ENCODE results near the gene SSH2. TPM values are rescaled to one million over a fixed set of nuclear protein-coding genes. Genes with fewer than 3 reads are reported as not detected.

The SSH2 gene
- polyA plus RNA-seq, 1 donor from 2014 or later, result 16.6 TPM

- H4K20me1 ChIP-seq (ENCODE audit: insufficient read depth), result peaks cover 13% of the 10 kb centered on the region
- H3K9me2 ChIP-seq (ENCODE audit: insufficient read depth, low read length), result no peaks in the 10 kb centered on the region
- no peak overlapping the region for H3K9ac ChIP-seq (ENCODE audit: low read length)
- no peaks in the 10 kb centered on the region for H3F3A ChIP-seq (ENCODE audit: insufficient read depth, low read length, poor library complexity, severe bottlenecking)
- H3K36me3 ChIP-seq (ENCODE audit: insufficient read depth, low read length), result no peaks in the 10 kb centered on the region
- TF ChIP-seq REST (IDR thresholded peaks at IDR 0.05; ENCODE audit: borderline replicate concordance) (no peak), EZH2 (IDR thresholded peaks at IDR 0.05; ENCODE audit: borderline replicate concordance, insufficient read depth, low read length, poor library complexity, severe bottlenecking) (no peak), POLR2AphosphoS5 (IDR thresholded peaks at IDR 0.05) (no peak), EP300 (conservative IDR thresholded peaks at IDR 0.05; ENCODE audit: poor library complexity, severe bottlenecking) (no peak), TAF1 (IDR thresholded peaks at IDR 0.05; ENCODE audit: low read depth) (no peak), SMC3 (conservative IDR thresholded peaks at IDR 0.05; ENCODE audit: poor library complexity) (no peak), CTCF (IDR thresholded peaks at IDR 0.05; ENCODE audit: poor library complexity, severe bottlenecking) (no peak), MXI1 (conservative IDR thresholded peaks at IDR 0.05; ENCODE audit: poor library complexity, severe bottlenecking) (no peak), RAD21 (conservative IDR thresholded peaks at IDR 0.05) (no peak)
- H2AFZ ChIP-seq (ENCODE audit: low read depth, low read length), result no peak overlapping the region
- no peaks in the 10 kb centered on the region for H3K27me3 ChIP-seq (ENCODE audit: insufficient read depth, low read depth, low read length)
- H3K27ac ChIP-seq (ENCODE audit: low read length), result no peak overlapping the region
- H3K79me2 ChIP-seq (replicated peaks; ENCODE audit: insufficient read depth, low read length), result peaks cover 30% of the 10 kb centered on the region
- H3K4me2 ChIP-seq (ENCODE audit: low read length), result no peak overlapping the region
- H3K4me3 ChIP-seq (ENCODE audit: low read length), result no peak overlapping the region
- H3K9me3 ChIP-seq (ENCODE audit: low read length), result no peaks in the 10 kb centered on the region
Measured at GRCh38 chr17:29583324-29584248, 346.4 kb downstream of the SSH2 start.

- H3K4me3 ChIP-seq (ENCODE audit: low read length), result no peak overlapping the region
- H3K9ac ChIP-seq (ENCODE audit: low read length), result no peak overlapping the region
- H3K9me3 ChIP-seq (ENCODE audit: low read length), result no peaks in the 10 kb centered on the region
- no peak overlapping the region for H2AFZ ChIP-seq (ENCODE audit: low read depth, low read length)
- no peaks in the 10 kb centered on the region for H3K27me3 ChIP-seq (ENCODE audit: insufficient read depth, low read depth, low read length)
- H3K79me2 ChIP-seq (replicated peaks; ENCODE audit: insufficient read depth, low read length), result peaks cover 22% of the 10 kb centered on the region
- no peak for TF ChIP-seq EZH2 (IDR thresholded peaks at IDR 0.05; ENCODE audit: borderline replicate concordance, insufficient read depth, low read length, poor library complexity, severe bottlenecking)
- no peaks in the 10 kb centered on the region for H3K36me3 ChIP-seq (ENCODE audit: insufficient read depth, low read length)
- no peak overlapping the region for H3K27ac ChIP-seq (ENCODE audit: low read length)
- no peak overlapping the region for H3K4me2 ChIP-seq (ENCODE audit: low read length)
- no peaks in the 10 kb centered on the region for H3K9me2 ChIP-seq (ENCODE audit: insufficient read depth, low read length)
- peaks cover 6% of the 10 kb centered on the region for H4K20me1 ChIP-seq (ENCODE audit: insufficient read depth)
- no peaks in the 10 kb centered on the region for H3F3A ChIP-seq (ENCODE audit: insufficient read depth, low read length, poor library complexity, severe bottlenecking)
Measured at GRCh38 chr17:29582772-29583171, 347.3 kb downstream of the SSH2 start.

Measured in neural cell (in vitro differentiated cells).